ENCODE results near the gene RBCK1.

Gene RBCK1

DNA sequence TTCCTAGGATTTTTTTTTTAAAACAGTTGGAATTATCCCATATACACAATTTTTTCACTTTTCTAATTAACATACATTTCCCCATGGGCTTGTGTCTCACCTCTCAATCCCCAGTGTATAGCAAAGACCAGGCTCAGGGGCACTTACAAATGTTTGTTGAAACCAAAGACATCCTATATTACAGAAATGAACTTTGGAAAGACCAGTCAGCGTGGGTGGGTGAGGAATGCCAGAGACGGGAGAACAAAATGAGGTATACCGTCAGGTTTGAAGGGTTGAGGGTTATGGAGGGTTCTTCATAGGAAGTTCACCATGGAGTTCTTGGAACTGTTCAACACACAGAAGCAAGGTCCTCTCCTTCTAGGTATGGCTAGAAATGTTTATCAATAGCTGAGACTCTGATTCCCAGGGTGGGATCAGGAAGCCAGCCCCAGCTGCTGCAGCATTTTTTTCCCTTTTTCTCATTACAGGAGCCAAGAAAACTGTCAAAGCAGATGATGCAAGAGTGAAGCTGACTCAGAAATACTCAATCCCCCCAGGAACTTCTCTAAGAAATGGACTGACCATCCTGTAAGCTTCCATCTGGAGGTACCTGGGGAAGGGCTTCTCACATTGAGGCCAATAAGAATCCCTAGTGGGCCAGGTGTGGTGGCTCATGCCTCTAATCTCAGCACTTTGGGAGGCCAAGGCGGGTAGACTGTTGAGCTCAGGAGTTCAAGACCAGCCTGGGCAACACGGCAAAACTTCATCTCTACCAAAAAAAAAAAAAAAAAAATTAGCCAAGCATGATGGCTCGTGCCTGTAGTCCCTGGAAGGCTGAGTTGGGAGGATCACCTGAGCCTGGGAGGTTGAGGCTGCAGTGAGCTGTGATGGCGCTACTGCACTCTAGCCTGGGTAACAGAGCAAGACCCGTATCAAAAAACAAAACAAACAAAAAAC, 70.2 kb downstream of the RBCK1 start:
- no peak overlapping the region for H3K4me3 ChIP-seq (ENCODE audit: low read depth, low read length)
- peak; percentile 90 for DNase-seq (ENCODE audit: low read depth)
- TF ChIP-seq, protein P1, sequence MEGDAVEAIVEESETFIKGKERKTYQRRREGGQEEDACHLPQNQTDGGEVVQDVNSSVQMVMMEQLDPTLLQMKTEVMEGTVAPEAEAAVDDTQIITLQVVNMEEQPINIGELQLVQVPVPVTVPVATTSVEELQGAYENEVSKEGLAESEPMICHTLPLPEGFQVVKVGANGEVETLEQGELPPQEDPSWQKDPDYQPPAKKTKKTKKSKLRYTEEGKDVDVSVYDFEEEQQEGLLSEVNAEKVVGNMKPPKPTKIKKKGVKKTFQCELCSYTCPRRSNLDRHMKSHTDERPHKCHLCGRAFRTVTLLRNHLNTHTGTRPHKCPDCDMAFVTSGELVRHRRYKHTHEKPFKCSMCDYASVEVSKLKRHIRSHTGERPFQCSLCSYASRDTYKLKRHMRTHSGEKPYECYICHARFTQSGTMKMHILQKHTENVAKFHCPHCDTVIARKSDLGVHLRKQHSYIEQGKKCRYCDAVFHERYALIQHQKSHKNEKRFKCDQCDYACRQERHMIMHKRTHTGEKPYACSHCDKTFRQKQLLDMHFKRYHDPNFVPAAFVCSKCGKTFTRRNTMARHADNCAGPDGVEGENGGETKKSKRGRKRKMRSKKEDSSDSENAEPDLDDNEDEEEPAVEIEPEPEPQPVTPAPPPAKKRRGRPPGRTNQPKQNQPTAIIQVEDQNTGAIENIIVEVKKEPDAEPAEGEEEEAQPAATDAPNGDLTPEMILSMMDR (conservative IDR thresholded peaks at IDR 0.05; ENCODE audit: low read depth, low read length): no peak

DNA sequence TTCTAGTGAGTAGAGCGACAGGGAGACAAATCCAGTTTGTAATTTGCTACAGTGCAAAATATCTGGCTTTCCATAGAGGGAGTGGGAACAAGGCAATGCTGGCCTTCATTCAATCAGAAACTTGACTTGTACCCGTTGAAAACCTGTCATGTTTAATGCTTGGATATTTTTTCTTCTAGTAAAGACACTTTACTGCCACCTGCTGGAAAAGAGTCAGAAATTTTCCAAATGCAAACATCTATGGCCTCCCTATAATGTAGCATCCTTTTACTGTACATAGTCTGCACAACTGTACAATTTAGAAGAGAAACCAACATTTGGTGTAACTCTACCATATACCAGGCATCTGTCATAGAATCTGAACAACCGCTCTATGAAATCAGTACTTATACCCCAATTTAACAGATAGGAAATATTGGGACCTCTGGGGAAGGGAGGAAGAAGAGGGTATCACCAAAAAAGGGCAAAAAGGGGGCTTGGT, 70.9 kb downstream of the RBCK1 start:
- no peak overlapping the region for H3K4me3 ChIP-seq (ENCODE audit: low read depth, low read length)
- TF ChIP-seq, protein P1 (conservative IDR thresholded peaks at IDR 0.05; ENCODE audit: low read depth, low read length): peak; percentile 55
- peak; percentile 84 for DNase-seq (ENCODE audit: low read depth)

DNA sequence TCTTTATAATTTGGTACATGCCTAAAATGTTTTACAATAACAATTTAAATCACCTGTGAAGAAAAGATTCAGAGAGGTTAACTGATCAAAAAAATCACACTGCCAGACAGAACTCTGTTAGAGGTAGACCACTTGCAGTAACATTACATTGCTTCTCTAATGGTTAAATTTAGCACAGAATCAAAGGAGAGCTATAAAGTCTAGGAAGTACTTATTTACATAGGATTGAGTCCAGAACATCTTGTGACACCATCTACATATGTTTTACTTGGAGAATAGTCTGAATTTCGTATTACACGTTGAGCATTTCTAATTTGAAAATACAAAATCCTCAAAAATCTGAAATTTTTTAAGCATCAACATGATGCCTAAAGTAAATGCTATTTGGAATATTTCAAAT, 71.4 kb downstream of the RBCK1 start:
- peak; percentile 64 for DNase-seq (ENCODE audit: low read depth)
- H3K4me3 ChIP-seq (ENCODE audit: low read depth, low read length): no peak overlapping the region
- TF ChIP-seq, protein P1 (conservative IDR thresholded peaks at IDR 0.05; ENCODE audit: low read depth, low read length): no peak

DNA sequence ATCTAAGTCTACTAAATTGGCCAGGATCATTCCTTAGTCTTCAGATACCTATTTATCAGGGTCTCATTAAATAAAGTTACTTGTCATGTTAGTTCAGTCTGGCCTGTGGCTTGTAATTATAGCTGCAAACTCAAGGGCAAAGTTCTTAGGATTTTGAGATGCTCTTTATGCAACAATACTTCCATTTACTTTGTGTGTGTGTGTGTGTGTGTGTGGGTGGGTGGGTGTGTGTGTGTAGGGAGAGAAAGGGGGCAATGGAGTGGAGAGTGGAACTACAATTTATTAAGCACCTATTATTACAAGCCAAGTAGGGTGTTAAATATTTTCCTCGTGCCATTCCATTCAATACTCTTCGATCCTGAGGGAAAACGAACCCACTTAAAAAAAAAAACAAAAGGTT, 71.9 kb downstream of the RBCK1 start:
- DNase-seq (ENCODE audit: low read depth): no peak
- no peak overlapping the region for H3K4me3 ChIP-seq (ENCODE audit: low read depth, low read length)
- TF ChIP-seq, protein P1 (conservative IDR thresholded peaks at IDR 0.05; ENCODE audit: low read depth, low read length): no peak

DNA sequence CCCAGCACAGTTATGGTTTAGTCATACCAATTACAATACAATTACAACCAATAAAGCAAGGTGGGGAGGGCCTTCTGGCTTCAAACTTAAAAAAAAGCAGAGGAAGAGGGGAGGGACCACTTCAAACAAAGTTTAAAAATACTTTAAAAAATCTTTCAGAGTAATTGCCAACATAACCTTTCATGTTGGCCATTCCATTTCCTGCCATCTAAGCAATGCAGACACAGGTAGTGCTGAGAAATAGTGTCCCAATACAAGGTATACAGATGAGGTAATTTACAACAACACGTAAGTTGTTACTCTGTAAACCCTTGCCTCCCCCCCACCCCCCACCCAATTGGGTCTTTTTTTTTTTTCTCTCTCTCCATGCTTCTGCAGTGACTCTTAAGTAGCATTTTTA, 73.1 kb downstream of the RBCK1 start:
- H3K4me3 ChIP-seq (ENCODE audit: low read depth, low read length): no peak overlapping the region
- TF ChIP-seq, protein P1 (conservative IDR thresholded peaks at IDR 0.05; ENCODE audit: low read depth, low read length): no peak
- DNase-seq (ENCODE audit: low read depth): no peak
